ENCODE measurements around the gene MYO1A.
"Not testable (repeated sequence)": the region's sequence is repeated elsewhere in the genome, so short reads cannot be mapped to it uniquely, and the experiment has no call there.

The MYO1A gene

GRCh38 chr12:57087010-57087690 lies 37.2 kb upstream of the MYO1A start:
- no peak for DNase-seq (ENCODE audit: low spot score)

DNA sequence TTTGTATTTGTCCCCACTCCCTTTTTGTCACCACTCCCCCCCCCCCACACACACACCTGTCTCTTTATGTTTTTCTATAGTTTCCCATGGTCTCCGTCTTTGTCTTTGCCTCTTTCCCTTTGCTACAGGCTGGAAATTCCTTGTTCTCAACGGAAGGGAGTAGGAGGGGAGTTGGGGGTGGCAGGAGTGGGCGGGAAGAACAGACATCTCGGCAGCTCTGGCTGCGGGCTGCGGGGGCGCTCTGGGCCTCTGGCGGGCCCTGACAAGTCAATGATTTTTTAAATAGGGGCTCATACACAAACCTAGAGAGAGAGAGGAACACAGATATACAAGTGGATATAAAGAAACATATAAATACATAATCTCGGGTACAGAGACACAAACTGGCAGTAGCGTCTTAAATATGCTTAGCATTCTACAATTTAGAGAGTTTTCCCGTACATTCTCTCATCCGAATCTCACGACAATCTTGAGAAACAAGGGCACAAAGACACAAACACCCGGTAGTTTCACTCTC lies 36.6 kb upstream of the MYO1A start:
- DNase-seq (ENCODE audit: low spot score) = peak; percentile 74

GRCh38 chr12:57085999-57086492 lies 36.1 kb upstream of the MYO1A start:
- DNase-seq (ENCODE audit: low spot score) = no peak

- DNase-seq (ENCODE audit: low spot score) = no peak
These were observed 30.9 kb upstream of the MYO1A start for GRCh38 chr12:57080855-57081254.

- no peak for DNase-seq (ENCODE audit: low spot score)
These were observed 29.9 kb upstream of the MYO1A start for GRCh38 chr12:57079821-57080220.

GRCh38 chr12:57078519-57079404 lies 28.8 kb upstream of the MYO1A start, which contains the start of gene NEMP1:
NEMP1 (minus strand) TSS chr12:57078791; CDS start chr12:57078745, 46 bp downstream.
- peak; percentile 96 for DNase-seq (ENCODE audit: low spot score)

DNA sequence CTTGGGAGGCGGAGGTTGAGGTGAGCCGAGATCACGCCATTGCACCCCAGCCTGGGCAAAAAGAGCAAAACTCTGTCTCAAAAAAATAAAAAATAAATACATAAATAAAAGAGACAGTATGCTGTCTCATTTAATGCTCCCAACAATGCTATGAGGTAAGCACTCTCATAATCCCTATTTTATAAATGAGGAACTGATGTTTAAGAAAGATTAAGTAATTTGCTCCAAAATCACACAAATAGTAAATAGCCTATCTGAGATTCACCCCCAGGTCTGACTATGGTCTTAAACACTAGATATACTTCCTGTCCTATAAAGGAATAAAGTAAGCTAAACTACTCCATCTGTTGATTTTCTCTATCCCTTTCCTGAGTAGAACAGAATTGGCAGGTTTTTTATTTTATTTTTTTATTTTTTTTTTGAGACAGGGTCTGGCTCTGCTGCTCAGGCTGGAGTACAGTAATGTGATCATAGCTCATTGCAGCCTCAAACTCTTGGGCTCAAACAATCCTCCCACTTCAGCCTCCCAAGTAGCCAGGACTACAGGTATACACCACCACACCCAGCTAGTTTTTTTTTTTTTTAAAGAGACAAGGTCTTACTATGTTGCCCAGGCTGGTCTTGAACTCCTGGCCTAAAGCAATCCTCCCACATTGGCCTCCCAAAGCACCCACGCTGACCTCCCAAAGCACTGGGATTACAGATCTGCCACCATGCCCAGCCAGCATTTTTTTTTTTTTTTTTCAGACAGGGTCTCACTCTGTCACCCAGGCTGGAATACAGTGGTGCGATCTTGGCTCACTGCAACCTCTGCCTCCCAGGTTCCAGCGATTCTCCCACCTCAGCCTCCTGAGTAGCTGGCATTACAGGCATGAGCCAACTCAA lies 23.9 kb upstream of the MYO1A start:
- not testable (repeated sequence) for DNase-seq (ENCODE audit: low spot score)

- no peak for DNase-seq (ENCODE audit: low spot score)
These were observed 22.7 kb upstream of the MYO1A start for GRCh38 chr12:57072661-57073060.

DNA sequence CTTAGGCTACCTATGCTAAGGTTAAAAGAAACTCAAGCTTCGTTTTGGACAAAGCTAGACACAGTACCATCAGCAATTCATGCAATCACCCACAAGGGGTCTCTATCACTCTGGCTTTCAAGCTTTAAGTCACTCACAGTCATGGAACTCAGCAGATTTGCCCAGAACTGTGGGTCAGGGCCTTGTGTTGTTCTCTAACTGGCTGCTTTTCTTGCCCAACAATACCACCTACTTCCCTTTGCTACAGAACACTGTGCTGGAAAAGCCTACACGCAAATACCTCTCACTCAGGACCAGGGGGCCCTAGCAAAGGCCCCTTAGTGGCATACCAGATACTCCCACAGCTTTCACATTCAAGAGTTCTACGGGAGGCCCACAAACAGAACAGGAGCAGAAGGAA lies 19.6 kb upstream of the MYO1A start:
- peak; percentile 52 for DNase-seq (ENCODE audit: low spot score)

- no peak for DNase-seq (ENCODE audit: low spot score)
These were observed 16.3 kb upstream of the MYO1A start for GRCh38 chr12:57066245-57066644.

GRCh38 chr12:57063991-57064685 lies 14.2 kb upstream of the MYO1A start:
- no peak for DNase-seq (ENCODE audit: low spot score)

- no peak for DNase-seq (ENCODE audit: low spot score)
These were observed 8.5 kb upstream of the MYO1A start for GRCh38 chr12:57058454-57058853.

GRCh38 chr12:57057067-57057751 lies 7.3 kb upstream of the MYO1A start:
- no peak for DNase-seq (ENCODE audit: low spot score)

- DNase-seq (ENCODE audit: low spot score) = no peak
These were observed 5.9 kb upstream of the MYO1A start for GRCh38 chr12:57055824-57056223.

GRCh38 chr12:57053901-57054300 lies 4.0 kb upstream of the MYO1A start:
- not testable (repeated sequence) for DNase-seq (ENCODE audit: low spot score)

- not testable (repeated sequence) for DNase-seq (ENCODE audit: low spot score)
These were observed 3.2 kb upstream of the MYO1A start for GRCh38 chr12:57053146-57053545.

DNA sequence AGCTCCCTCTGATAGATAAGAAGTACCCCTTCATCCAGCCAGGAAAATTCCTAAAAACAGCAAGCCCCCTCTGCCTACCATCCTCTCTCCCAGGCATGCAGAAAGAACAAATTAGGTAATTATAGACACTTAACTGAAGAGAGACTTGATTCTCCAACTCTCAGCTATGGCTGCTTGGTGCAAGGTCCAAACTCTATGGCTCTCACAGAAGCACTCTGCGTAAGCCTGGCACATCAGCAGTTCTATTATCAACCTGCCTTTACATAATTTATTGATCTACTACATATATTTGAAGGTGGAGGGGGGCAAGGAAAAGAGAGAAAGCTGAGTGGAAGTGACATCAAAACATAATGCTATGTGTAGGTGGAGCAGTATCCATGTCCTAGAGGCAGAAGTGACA lies 1.1 kb upstream of the MYO1A start:
- DNase-seq (ENCODE audit: low spot score) = no peak

DNA sequence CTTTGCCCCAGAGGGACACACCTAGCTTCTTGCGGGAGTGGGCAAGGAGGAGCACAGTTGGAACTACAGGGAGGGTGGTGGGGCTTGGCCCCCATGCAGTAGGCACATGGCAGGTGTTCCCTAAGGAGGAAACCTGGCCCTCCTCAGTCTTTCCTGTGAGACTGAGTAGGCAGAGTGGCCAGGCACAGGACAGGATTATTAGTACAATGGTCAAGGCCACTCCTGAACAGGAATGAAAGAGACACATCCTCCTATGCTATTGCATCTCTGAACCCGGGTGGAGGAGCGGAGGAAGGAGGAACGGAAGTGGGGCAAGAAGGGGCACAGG lies 846 bp downstream of the MYO1A start:
- DNase-seq (ENCODE audit: low spot score) = no peak

DNA sequence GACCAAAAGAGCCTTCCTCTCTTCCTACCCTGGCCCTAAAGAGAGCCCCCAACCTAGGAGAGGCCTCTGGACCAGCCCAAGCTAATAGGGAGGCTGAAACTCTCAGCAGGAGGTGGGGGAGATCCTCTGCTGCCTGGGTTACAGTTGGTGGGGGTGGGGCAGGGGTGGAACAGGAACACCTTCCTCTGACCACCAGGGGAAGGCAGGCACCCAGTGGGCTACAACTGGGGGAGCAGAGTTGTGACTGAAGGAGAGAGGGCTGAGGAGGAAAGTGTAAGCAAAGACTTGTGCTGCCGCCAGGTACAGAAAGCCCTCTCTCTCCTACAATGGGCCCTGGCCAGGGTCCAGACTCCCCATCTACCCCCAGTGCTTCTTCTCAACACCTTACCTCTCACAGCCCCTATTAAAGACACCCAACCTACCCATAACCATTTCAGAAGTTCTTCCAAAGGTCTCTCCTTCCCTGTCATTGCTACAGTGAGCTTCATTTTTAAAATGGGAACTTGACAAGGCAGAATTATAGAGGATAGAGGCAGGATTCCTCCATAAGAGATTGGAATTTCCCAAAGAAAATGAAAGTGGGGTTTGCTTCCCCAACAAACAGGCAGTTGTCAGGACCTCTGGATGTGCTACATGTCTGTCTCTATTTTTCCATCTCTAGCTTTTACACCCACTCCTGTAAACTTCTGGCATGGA lies 1.4 kb downstream of the MYO1A start:
- DNase-seq (ENCODE audit: low spot score) = no peak

- no peak for DNase-seq (ENCODE audit: low spot score)
These were observed 1.9 kb downstream of the MYO1A start for GRCh38 chr12:57047981-57048380.

Data from HuH-7 (cell line).